ENCODE results near the gene RNASEH1. TPM values are rescaled to one million over a fixed set of nuclear protein-coding genes. Genes with fewer than 3 reads are reported as not detected.
A peak's percentile ranks its signal among the peaks of the same experiment; 100 is the strongest.

Gene RNASEH1
- total and polyA plus RNA-seq, 4 donors, result 10.2 to 18.7 (median 12.9) TPM

DNA sequence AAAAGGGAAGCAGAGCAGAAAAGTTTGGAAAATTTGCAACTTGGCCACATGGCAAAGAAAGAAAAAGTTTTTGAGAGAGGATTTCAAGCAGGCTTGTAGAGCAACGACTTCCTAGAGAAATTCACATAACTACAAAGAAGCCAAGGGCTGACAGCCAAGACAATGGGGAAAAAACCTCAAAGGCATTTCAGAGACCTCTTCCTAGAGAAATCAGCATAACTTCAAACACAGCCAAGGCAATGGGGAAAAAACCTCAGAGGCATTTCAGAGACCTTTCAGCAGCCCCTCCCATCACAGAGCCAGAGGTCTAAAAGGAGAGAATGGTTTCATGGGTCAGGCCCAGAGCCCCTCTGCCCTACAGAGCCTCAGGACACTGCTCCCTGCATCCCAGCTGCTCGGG lies 46.0 kb downstream of the RNASEH1 start:
- Histone ChIP-seq H3K27me3 (ENCODE audit: control insufficient read depth in 4 of 4, insufficient read depth in 4 of 4, low read length in 3 of 4) (no peaks in the 10 kb centered on the region), H3K9ac (ENCODE audit: low read depth in 1 of 2, low read length in 2 of 2) (no peak overlapping the region), H3K27ac (ENCODE audit: low read depth in 1 of 2, low read length in 2 of 2) (no peak overlapping the region), H3K9me3 (ENCODE audit: control insufficient read depth in 4 of 4, low read length in 3 of 4) (no peaks in the 10 kb centered on the region), H3K36me3 (ENCODE audit: control insufficient read depth in 4 of 4, insufficient read depth in 3 of 4, low read depth in 1 of 4, low read length in 3 of 4) (peaks cover 2 to 39% (median 28%) of the 10 kb centered on the region in 4 donors), H3K4me3 (ENCODE audit: low read depth in 1 of 3, low read length in 3 of 3) (no peak overlapping the region), H3K4me1 (ENCODE audit: control insufficient read depth in 4 of 4, insufficient read depth in 4 of 4, low read length in 3 of 4) (peaks cover 6 to 42% (median 27%) of the 10 kb centered on the region in 4 donors)
- DNase-seq (ENCODE audit: low spot score), result no peak
- 69% methylated on average over 2 of the region's 2 CpGs for WGBS
- TF ChIP-seq FOXA2 (IDR thresholded peaks at IDR 0.05), result no peak
- TF ChIP-seq EGR1 (IDR thresholded peaks at IDR 0.05; ENCODE audit: low read depth in 2 of 2), result no peak

DNA sequence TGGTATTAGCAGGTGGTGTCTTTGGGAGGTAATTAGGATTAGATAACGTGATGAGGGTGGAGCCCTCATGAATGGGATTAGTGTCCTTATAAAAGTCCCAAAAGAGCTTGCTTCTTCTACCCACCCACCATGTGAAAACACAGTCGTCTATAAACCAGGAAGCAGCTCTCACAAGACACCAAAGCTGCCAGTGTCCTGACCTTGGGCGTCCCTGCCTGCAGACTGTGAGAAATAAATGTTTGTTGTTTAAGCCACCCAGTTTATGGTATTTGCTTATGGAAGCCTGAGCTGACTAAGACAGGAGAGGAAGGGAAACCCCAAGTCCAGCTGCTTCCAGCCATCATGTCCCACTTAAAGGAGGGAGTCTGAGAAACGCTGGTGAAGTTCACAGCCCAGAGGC lies 52.4 kb downstream of the RNASEH1 start:
- H3K4me3 ChIP-seq (ENCODE audit: low read depth in 1 of 3, low read length in 3 of 3), result no peak overlapping the region
- H3K36me3 ChIP-seq (ENCODE audit: control insufficient read depth in 4 of 4, insufficient read depth in 3 of 4, low read depth in 1 of 4, low read length in 3 of 4), result peaks cover 4 to 41% (median 33%) of the 10 kb centered on the region in 4 donors
- H3K4me1 ChIP-seq (ENCODE audit: control insufficient read depth in 4 of 4, insufficient read depth in 4 of 4, low read length in 3 of 4), result peaks cover 2 to 38% (median 23%) of the 10 kb centered on the region in 4 donors
- TF ChIP-seq, protein P1, sequence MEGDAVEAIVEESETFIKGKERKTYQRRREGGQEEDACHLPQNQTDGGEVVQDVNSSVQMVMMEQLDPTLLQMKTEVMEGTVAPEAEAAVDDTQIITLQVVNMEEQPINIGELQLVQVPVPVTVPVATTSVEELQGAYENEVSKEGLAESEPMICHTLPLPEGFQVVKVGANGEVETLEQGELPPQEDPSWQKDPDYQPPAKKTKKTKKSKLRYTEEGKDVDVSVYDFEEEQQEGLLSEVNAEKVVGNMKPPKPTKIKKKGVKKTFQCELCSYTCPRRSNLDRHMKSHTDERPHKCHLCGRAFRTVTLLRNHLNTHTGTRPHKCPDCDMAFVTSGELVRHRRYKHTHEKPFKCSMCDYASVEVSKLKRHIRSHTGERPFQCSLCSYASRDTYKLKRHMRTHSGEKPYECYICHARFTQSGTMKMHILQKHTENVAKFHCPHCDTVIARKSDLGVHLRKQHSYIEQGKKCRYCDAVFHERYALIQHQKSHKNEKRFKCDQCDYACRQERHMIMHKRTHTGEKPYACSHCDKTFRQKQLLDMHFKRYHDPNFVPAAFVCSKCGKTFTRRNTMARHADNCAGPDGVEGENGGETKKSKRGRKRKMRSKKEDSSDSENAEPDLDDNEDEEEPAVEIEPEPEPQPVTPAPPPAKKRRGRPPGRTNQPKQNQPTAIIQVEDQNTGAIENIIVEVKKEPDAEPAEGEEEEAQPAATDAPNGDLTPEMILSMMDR (IDR thresholded peaks at IDR 0.05; ENCODE audit: low read depth, low read length, missing input control), result no peak
- TF ChIP-seq, protein P2, sequence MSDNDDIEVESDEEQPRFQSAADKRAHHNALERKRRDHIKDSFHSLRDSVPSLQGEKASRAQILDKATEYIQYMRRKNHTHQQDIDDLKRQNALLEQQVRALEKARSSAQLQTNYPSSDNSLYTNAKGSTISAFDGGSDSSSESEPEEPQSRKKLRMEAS (IDR thresholded peaks at IDR 0.05), result no peak
- TF ChIP-seq NR2F2 (IDR thresholded peaks at IDR 0.05) (no peak), RXRA (IDR thresholded peaks at IDR 0.05) (no peak), FOXA2 (IDR thresholded peaks at IDR 0.05) (no peak), HNF4G (IDR thresholded peaks at IDR 0.05) (no peak), FOXA1 (IDR thresholded peaks at IDR 0.05) (no peak), GABPA (IDR thresholded peaks at IDR 0.05 in 1 of 2, conservative IDR thresholded peaks at IDR 0.05 in 1 of 2) (no peak), YY1 (IDR thresholded peaks at IDR 0.05) (no peak), EGR1 (IDR thresholded peaks at IDR 0.05; ENCODE audit: low read depth in 2 of 2) (no peak), RAD21 (IDR thresholded peaks at IDR 0.05) (no peak), HNF4A (conservative IDR thresholded peaks at IDR 0.05) (no peak), SP1 (IDR thresholded peaks at IDR 0.05) (no peak), JUND (IDR thresholded peaks at IDR 0.05) (no peak), TAF1 (conservative IDR thresholded peaks at IDR 0.05) (no peak)
- TF ChIP-seq, protein P3, sequence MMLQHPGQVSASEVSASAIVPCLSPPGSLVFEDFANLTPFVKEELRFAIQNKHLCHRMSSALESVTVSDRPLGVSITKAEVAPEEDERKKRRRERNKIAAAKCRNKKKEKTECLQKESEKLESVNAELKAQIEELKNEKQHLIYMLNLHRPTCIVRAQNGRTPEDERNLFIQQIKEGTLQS (IDR thresholded peaks at IDR 0.05), result no peak
- TF ChIP-seq, protein P4, sequence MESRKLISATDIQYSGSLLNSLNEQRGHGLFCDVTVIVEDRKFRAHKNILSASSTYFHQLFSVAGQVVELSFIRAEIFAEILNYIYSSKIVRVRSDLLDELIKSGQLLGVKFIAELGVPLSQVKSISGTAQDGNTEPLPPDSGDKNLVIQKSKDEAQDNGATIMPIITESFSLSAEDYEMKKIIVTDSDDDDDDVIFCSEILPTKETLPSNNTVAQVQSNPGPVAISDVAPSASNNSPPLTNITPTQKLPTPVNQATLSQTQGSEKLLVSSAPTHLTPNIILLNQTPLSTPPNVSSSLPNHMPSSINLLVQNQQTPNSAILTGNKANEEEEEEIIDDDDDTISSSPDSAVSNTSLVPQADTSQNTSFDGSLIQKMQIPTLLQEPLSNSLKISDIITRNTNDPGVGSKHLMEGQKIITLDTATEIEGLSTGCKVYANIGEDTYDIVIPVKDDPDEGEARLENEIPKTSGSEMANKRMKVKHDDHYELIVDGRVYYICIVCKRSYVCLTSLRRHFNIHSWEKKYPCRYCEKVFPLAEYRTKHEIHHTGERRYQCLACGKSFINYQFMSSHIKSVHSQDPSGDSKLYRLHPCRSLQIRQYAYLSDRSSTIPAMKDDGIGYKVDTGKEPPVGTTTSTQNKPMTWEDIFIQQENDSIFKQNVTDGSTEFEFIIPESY (IDR thresholded peaks at IDR 0.05), result no peak
- TF ChIP-seq, protein P5, sequence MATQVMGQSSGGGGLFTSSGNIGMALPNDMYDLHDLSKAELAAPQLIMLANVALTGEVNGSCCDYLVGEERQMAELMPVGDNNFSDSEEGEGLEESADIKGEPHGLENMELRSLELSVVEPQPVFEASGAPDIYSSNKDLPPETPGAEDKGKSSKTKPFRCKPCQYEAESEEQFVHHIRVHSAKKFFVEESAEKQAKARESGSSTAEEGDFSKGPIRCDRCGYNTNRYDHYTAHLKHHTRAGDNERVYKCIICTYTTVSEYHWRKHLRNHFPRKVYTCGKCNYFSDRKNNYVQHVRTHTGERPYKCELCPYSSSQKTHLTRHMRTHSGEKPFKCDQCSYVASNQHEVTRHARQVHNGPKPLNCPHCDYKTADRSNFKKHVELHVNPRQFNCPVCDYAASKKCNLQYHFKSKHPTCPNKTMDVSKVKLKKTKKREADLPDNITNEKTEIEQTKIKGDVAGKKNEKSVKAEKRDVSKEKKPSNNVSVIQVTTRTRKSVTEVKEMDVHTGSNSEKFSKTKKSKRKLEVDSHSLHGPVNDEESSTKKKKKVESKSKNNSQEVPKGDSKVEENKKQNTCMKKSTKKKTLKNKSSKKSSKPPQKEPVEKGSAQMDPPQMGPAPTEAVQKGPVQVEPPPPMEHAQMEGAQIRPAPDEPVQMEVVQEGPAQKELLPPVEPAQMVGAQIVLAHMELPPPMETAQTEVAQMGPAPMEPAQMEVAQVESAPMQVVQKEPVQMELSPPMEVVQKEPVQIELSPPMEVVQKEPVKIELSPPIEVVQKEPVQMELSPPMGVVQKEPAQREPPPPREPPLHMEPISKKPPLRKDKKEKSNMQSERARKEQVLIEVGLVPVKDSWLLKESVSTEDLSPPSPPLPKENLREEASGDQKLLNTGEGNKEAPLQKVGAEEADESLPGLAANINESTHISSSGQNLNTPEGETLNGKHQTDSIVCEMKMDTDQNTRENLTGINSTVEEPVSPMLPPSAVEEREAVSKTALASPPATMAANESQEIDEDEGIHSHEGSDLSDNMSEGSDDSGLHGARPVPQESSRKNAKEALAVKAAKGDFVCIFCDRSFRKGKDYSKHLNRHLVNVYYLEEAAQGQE (IDR thresholded peaks at IDR 0.05), result no peak
- peak; percentile 19 for DNase-seq (ENCODE audit: low spot score)
- 58% methylated on average over 4 of the region's 4 CpGs for WGBS
- H3K27me3 ChIP-seq (ENCODE audit: control insufficient read depth in 4 of 4, insufficient read depth in 4 of 4, low read length in 3 of 4), result no peaks in the 10 kb centered on the region
- no peaks in the 10 kb centered on the region for H3K9me3 ChIP-seq (ENCODE audit: control insufficient read depth in 4 of 4, low read length in 3 of 4)
- no peak overlapping the region for H3K9ac ChIP-seq (ENCODE audit: low read depth in 1 of 2, low read length in 2 of 2)
- H3K27ac ChIP-seq (ENCODE audit: low read depth in 1 of 2, low read length in 2 of 2), result no peak overlapping the region
